ENCODE measurements around the gene NEK6.

The NEK6 gene

DNA sequence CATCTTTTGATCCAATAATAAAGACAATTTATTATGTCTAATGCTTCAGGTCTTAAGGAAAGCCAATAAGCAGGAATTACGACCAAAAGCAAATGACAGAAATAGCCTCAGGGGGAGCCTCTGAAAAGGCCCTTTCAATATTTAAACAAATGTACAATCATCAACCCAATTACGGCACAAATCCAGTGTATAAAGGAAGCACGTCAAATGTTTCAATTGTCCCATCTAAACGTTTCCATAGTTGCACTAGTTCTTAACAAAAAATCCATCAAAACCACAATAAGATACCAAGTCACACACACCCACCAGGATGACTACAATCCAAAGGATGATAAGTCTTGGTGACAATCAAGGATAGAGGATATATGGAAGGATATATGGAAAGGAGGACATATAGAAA, 115.6 kb downstream of the NEK6 start:
- H3K36me3 Mint-ChIP-seq (ENCODE audit: low read depth), result peaks cover 34% of the 10 kb centered on the region
- no peaks in the 10 kb centered on the region for H3K9me3 Mint-ChIP-seq
- intact Hi-C loops (cut with micrococcal nuclease), result no loop called here
- peaks cover 37% of the 10 kb centered on the region for H3K4me1 Mint-ChIP-seq (ENCODE audit: low read depth)
- H3K27ac Mint-ChIP-seq, result no peak overlapping the region
- H3K4me3 Mint-ChIP-seq, result no peak overlapping the region
- no peaks in the 10 kb centered on the region for H3K27me3 Mint-ChIP-seq

DNA sequence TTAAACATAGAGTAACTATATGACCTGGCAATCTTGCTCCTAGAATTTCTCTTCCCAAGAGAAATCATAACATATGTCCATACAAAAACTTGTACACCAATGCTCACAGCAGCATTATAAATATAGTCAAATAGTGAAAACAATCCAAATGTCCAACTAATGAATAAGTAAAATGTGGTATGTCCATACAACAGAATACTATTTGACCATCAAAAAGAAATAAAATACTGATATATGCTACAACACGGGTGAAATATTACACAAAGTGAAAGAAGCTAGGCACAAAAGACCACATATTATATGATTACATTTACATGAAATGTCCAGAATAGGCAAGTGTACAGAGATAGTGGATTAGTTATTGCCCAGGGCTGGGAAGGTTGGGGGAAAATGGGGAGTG, 116.1 kb downstream of the NEK6 start:
- intact Hi-C loops (cut with micrococcal nuclease), result no loop called here
- Mint-ChIP-seq H3K36me3 (ENCODE audit: low read depth) (peaks cover 39% of the 10 kb centered on the region), H3K4me3 (no peak overlapping the region), H3K27me3 (no peaks in the 10 kb centered on the region), H3K9me3 (no peaks in the 10 kb centered on the region), H3K4me1 (ENCODE audit: low read depth) (peaks cover 40% of the 10 kb centered on the region), H3K27ac (no peak overlapping the region)

DNA sequence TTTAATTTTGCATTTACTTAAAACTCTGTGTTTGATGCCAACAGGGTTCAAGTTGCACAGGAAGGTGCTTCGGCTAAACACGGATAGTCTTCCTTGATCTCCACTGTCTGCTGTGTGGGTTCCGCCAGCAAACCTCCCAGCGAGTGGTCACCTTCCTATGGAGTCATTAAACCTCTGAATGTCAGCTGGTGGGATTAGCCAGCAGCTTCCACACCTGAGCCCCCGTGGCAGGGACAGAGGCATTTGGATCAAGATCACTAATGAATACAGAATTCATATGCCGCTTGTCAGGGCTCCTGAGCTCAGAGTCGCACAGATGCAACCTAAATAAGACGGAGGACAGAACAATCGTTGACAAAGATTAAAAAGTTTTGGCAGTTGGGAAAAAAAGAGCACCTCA, 118.0 kb downstream of the NEK6 start:
- Mint-ChIP-seq H3K27ac (no peak overlapping the region), H3K4me1 (ENCODE audit: low read depth) (peaks cover 44% of the 10 kb centered on the region), H3K4me3 (no peak overlapping the region), H3K27me3 (no peaks in the 10 kb centered on the region), H3K9me3 (no peaks in the 10 kb centered on the region), H3K36me3 (ENCODE audit: low read depth) (peaks cover 51% of the 10 kb centered on the region)
- intact Hi-C loops (cut with micrococcal nuclease), result no loop called here

DNA sequence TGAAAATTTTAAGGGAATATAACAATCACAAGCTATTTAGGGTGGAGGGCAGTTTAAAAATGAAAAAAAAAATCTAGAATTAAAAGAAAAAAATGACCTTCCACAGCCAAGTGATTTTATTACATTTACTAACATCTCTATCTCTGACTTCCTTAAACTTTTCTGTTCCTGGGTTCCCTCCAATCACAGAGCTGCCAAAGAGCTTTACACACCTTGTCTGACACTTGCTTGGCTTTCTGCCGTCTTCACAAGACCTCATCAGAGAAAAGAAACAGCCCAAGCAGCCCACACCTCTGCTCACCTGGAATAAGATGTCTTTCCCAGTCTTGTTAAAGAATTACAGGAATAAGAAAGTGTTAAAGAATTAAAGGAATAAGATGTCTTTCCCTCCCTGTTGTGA, 118.6 kb downstream of the NEK6 start:
- no peak overlapping the region for H3K27ac Mint-ChIP-seq
- no peaks in the 10 kb centered on the region for H3K27me3 Mint-ChIP-seq
- H3K9me3 Mint-ChIP-seq, result no peaks in the 10 kb centered on the region
- intact Hi-C loops (cut with micrococcal nuclease), result no loop called here
- H3K4me1 Mint-ChIP-seq (ENCODE audit: low read depth), result peaks cover 43% of the 10 kb centered on the region
- peaks cover 51% of the 10 kb centered on the region for H3K36me3 Mint-ChIP-seq (ENCODE audit: low read depth)
- H3K4me3 Mint-ChIP-seq, result no peak overlapping the region

DNA sequence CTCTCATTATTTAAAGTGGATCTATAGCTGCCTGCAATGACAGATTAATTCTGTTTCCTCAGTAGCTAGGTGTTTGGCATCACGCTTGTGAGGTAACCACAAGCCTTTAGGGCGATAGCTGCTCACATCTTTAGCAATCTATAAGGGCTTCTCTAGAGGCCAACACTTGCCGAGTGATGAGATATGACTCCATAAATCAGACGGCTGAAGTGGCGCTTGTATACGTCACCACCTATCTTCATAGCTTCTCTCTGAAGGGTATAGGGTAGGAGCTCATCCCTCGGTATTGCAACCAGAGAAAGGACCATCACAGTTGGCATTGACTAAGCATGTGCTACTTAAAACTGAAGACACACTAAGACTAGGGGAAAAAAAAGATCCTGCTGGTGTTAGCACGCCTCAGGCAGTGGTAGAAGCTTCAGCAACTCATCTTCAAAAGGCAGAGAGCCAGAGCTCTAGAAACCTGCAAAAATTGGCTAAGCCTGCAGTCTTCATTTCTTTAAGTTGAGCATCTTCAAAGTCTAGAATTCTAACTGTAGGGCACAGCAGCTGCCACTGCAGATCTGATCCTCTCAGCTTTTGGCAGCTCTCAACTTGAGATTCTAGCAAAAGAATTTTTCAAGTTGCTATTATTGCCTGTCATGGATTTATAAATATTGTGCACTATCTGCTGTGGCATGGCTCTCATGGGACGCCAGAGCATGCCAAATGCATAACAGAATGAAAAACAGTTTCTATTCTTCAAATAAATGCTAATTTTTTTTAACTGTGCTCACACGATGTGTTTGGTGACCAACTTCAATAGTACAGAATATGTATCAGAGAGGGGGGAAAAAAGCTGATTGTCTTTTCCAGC, 120.0 kb downstream of the NEK6 start:
- Mint-ChIP-seq H3K4me1 (ENCODE audit: low read depth) (peaks cover 29% of the 10 kb centered on the region), H3K27ac (no peak overlapping the region), H3K27me3 (no peaks in the 10 kb centered on the region), H3K36me3 (ENCODE audit: low read depth) (peaks cover 58% of the 10 kb centered on the region), H3K9me3 (no peaks in the 10 kb centered on the region), H3K4me3 (no peak overlapping the region)
- intact Hi-C loops (cut with micrococcal nuclease), result no loop called here

DNA sequence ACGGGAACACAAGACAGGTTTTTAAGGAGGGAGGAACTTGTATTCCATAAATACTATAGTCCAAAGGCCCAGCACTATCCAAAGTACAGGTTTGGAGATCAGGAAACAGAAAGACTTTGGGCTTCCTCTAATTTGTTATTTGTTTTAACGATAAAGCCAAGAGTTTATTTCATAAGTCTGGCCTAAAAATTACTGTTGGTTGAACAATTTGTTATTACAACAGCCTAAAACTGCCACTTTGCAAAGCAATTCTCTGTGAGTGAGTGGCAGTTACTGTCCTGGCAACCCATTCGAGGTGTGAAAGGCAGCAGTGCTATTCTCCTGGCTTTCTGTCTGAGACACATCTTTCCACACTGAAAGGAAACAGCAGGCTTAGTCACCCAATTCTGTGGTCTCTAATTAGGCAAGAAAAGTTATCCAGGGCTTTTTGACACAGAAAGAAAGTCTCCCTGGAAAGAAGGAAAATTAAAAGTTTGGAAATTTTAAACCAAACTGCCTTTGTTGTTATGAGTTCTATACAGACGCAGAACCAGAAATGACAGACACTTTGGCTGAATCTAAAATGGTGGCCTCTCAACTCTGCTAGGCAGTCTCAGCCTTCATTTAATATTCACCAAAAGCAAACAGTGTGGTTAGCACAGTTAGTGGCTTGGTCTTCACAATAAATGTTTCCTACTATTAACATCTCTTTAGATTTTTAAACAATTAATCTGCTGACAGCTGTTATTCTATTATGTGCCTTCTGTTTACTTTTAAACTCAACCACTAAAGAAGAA, 123.6 kb downstream of the NEK6 start:
- Mint-ChIP-seq H3K4me1 (ENCODE audit: low read depth) (peaks cover 34% of the 10 kb centered on the region), H3K27ac (no peak overlapping the region), H3K27me3 (no peaks in the 10 kb centered on the region), H3K9me3 (no peaks in the 10 kb centered on the region), H3K36me3 (ENCODE audit: low read depth) (peaks cover 58% of the 10 kb centered on the region), H3K4me3 (no peak overlapping the region)
- intact Hi-C loops (cut with micrococcal nuclease), result no loop called here

DNA sequence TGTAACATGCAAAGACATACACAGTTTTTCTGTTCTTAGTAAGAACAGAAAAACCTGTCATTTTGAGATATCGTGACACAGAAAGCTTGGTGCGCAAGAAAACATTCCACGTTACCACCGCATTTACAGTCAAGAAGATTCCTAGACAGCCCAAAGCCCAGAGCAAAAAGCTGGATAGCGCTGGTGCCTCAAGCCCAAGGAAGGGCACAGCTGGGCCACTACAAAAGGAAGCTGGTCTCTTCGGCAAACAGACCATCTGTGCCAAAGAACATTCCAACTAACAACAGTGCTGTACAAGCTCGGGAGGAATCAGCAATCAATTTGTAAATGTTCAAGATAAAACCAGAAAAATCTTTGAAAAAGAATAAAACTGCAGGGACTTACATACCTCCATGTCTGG, 126.5 kb downstream of the NEK6 start:
- Mint-ChIP-seq H3K27me3 (no peaks in the 10 kb centered on the region), H3K4me3 (no peak overlapping the region), H3K36me3 (ENCODE audit: low read depth) (peaks cover 42% of the 10 kb centered on the region), H3K27ac (no peak overlapping the region), H3K4me1 (ENCODE audit: low read depth) (peaks cover 52% of the 10 kb centered on the region), H3K9me3 (no peaks in the 10 kb centered on the region)
- intact Hi-C loops (cut with micrococcal nuclease), result no loop called here

DNA sequence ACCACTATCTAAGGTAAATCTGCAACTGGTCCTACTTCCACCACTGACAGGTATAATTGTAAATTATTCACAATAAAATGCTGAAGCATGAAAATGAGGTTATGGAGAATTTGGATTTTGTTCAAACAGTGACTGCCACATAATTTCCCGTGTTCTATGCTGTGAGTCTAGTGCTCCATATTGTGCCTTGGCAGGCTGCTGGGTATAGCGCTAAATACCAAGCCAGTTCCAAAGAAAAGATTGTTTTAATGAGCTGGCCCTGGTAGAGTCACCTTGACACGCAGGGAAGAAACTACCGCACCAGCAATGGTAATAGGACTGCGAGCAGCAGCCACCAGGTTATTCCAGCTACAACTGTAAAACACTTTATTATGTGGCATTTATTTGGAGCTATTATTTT, 127.1 kb downstream of the NEK6 start:
- no peak overlapping the region for H3K4me3 Mint-ChIP-seq
- intact Hi-C loops (cut with micrococcal nuclease), result no loop called here
- no peaks in the 10 kb centered on the region for H3K9me3 Mint-ChIP-seq
- peaks cover 41% of the 10 kb centered on the region for H3K36me3 Mint-ChIP-seq (ENCODE audit: low read depth)
- peaks cover 52% of the 10 kb centered on the region for H3K4me1 Mint-ChIP-seq (ENCODE audit: low read depth)
- no peaks in the 10 kb centered on the region for H3K27me3 Mint-ChIP-seq
- no peak overlapping the region for H3K27ac Mint-ChIP-seq

DNA sequence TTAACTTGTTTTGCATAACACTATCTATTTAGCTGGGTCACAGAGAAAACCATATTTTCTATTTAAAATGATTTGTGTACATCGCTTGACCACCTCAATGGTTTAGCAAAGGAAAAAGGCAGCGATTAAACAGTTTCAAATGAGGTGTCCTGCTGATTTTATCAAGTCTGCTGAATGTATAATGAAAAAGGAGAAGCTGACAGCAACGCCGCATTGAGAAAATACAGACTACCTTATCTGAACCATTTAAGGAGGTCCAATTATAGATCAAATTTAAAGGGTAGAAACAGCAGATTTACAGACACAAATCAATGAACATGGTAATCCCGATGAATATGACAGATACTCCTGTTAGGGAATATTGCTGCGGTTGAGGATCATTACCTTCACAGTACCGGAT, 127.9 kb downstream of the NEK6 start:
- no peaks in the 10 kb centered on the region for H3K27me3 Mint-ChIP-seq
- H3K27ac Mint-ChIP-seq, result no peak overlapping the region
- H3K4me1 Mint-ChIP-seq (ENCODE audit: low read depth), result peaks cover 54% of the 10 kb centered on the region
- intact Hi-C loops (cut with micrococcal nuclease), result no loop called here
- no peaks in the 10 kb centered on the region for H3K9me3 Mint-ChIP-seq
- H3K4me3 Mint-ChIP-seq, result no peak overlapping the region
- H3K36me3 Mint-ChIP-seq (ENCODE audit: low read depth), result peaks cover 36% of the 10 kb centered on the region

DNA sequence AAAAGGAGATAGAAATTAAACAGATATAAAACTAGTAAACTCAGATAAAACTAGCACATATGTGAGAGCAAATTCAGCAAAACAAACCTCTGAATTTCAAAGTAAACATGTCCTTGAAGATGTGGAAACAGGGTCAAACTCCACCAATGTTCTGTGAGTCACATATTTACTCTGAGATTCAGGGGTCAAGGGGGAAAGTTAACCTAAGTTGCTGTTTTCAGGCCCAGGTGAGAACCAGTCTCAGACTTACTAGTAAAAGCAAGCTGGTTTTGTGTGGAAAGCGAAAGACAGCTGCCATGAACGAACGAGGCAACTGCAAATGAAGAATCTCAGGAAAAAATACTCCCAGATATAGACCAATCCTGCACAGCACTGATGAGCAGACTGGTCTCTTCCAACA, 128.5 kb downstream of the NEK6 start:
- Mint-ChIP-seq H3K9me3 (no peaks in the 10 kb centered on the region), H3K27me3 (no peaks in the 10 kb centered on the region), H3K4me3 (no peak overlapping the region), H3K27ac (no peak overlapping the region), H3K36me3 (ENCODE audit: low read depth) (peaks cover 36% of the 10 kb centered on the region), H3K4me1 (ENCODE audit: low read depth) (peaks cover 55% of the 10 kb centered on the region)
- intact Hi-C loops (cut with micrococcal nuclease), result no loop called here

DNA sequence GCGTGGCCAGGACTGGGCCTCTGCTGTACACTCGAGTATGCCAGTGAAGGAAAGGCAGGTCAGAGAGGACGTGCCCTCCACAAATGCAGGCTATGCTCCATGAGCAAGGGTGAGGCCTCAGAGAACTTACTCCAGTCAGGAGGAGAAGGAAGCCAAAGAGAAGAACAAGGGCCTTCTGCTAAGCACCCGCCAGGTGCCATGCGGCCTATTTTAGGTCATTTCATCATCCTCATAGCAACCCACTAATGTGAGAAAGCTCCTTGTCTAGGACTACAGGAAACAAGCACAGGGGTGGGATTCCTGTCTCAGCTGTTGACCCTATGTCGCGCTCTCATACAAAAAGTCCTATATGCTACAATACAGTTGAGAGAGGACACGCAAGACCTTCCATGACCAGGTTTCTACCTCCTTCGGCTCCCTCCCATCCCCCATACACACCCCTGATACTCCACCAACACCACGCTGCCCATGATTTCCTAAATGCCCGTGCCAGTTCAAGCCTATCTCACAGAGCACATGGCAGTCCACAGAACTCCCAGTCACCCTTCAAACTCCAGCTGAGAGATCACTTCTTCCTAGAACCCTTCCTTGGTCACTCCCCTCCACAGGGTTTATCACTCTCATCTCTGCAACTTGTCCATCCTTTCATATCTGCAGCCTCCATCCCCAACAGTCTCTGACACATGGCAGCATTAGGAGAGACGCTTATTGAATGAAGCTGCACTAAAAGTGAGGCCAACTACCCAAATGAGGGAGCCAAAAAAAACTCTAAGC, 130.7 kb downstream of the NEK6 start:
- Mint-ChIP-seq H3K4me1 (ENCODE audit: low read depth) (peaks cover 72% of the 10 kb centered on the region), H3K27me3 (no peaks in the 10 kb centered on the region), H3K36me3 (ENCODE audit: low read depth) (peaks cover 23% of the 10 kb centered on the region), H3K4me3 (no peak overlapping the region), H3K9me3 (no peaks in the 10 kb centered on the region), H3K27ac (no peak overlapping the region)
- intact Hi-C loops (cut with micrococcal nuclease), result no loop called here

DNA sequence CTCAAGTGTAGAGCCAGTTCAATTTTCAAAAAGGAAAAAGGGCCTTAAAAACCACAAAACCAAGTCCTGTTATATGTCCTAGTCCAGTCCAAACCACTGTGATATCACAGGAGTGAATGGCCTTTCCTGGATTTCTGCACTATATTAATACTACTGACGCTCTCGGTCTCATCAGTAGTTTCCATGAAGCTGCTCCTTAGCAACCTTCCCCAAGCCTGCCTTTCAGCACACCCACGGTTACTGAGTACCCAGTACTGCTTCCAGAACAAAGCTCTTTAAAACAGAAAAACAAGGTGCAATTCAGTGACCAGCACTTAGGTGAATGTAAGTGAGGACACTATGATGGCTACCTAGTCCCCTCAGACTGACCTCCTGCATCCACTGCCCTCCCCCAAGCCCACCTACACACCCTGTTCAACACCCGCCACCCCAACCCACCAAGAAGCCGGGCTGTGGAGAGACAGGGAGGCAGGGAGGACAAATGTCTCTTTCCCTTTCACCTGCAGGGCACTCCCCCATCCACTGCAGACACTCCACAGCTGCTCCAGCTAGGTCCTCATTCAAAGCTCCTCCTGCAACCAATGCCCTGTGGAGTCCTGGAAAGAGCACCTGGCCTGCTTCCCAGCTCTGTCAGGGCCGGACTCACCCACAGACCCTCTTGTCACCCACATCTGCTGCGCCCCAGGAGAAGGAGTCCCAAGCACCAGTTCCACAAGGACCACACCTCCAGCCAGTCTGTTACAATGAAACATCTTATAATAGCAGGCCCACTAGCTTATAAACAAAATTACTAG, 131.6 kb downstream of the NEK6 start:
- H3K4me1 Mint-ChIP-seq (ENCODE audit: low read depth), result peaks cover 80% of the 10 kb centered on the region
- H3K27me3 Mint-ChIP-seq, result no peaks in the 10 kb centered on the region
- H3K4me3 Mint-ChIP-seq, result no peak overlapping the region
- no peaks in the 10 kb centered on the region for H3K9me3 Mint-ChIP-seq
- H3K36me3 Mint-ChIP-seq (ENCODE audit: low read depth), result peaks cover 14% of the 10 kb centered on the region
- intact Hi-C loops (cut with micrococcal nuclease), result no loop called here
- no peak overlapping the region for H3K27ac Mint-ChIP-seq

DNA sequence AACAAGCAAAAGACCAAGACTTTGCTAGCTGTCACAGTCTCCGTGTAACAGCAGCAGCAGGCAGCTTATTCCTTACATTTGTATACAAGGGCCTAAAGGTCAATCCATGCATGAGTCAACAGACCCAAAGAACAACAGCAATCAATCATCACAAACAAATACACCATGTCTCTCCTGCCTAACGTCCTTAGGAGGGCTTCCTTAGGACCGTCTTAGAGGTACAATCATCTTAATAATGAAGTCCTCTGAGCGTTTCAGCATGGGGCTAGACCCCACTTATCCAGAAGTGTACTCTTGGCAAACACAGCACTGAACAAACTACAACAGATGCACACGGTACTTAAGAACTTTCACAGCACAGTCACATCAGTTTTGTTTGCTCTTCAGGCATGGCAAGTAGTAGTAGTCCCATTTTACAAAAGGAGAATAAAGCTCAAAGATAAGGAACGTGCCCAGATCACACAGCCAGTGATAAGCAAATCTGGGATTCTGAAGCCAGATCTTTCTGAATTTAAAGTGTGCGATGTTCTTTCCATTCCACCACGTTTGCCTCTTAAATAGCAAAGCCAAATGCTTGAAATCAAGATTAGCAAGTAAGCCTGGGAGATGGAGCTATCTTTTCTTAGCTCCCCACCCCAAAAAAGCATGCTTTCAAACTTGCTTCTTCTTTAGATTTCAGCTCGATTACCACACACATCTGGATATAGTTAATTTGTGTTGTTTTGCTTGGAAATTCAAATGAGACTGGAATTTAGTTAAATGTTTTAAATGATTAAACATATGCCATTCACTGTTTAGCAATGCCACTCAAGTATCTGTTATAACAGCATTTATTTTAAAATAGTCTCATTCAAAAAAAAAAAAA, 133.3 kb downstream of the NEK6 start:
- Mint-ChIP-seq H3K4me3 (no peak overlapping the region), H3K36me3 (ENCODE audit: low read depth) (peaks cover 8% of the 10 kb centered on the region), H3K4me1 (ENCODE audit: low read depth) (peaks cover 85% of the 10 kb centered on the region), H3K27ac (no peak overlapping the region), H3K27me3 (no peaks in the 10 kb centered on the region), H3K9me3 (no peaks in the 10 kb centered on the region)
- intact Hi-C loops (cut with micrococcal nuclease), result no loop called here
